Fibroblast of skin of abdomen (primary cell): ENCODE results near the gene IL6ST.

Experiments used
- DNase-seq: peaks from one replicate; pipeline ENCODE4 v3.0.0-alpha.2; 2013

IL6ST gene

DNA sequence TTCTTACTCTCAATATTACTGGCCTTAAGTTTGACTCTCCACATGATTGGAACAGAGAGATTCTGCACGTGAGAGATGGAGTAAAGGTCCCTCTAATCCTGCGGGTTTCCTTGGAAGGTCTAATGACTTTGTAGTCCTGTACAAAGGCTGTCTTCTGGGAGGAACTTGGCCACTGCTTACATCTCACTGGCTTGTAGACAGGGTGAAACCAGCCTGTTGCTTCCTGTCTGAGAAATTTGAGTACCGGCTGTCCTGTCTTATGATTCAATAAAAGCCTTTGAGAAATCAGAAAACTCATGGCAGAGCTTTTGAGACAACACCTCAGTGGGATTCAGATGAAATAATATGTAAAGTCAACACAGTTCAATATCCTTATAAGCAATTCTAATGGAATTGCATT lies 100.6 kb downstream of the IL6ST start:
- DNase-seq, result no peak

GRCh38 chr5:55892479-55892878 lies 102.3 kb downstream of the IL6ST start:
- DNase-seq, result no peak

GRCh38 chr5:55888205-55888604 lies 106.6 kb downstream of the IL6ST start:
- no peak for DNase-seq

DNA sequence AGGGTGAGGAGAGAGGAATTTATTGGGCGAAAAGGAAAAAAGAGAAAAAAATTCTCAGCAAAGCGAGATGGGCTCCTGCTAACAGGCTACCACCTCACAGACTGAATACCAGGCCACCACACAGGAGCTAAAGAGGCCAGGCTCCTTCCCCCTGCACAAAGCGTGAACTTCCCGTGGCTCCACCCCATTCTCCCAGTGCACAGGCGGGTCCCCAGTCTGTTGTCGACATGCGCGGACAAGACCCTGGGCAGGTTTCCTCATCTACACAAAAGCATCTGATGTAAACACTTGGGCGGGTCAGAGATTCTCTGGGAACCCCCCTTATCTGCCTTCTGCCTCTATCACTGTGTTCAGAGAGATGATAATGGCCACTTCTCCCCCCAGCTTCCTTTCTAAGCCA lies 109.4 kb downstream of the IL6ST start:
- no peak for DNase-seq
